H1 (cell line): ENCODE data around the gene SH3BP5. TPM values are rescaled to one million over a fixed set of nuclear protein-coding genes. Genes with fewer than 3 reads are reported as not detected.

Source experiments
- CBX5 ChIP-seq: fragments of 300-800, 300-1000 bp; sonication (generic); IDR thresholded peaks from 2 replicates; pipeline ENCODE4 v1.7.1; 2016; ENCODE audit warnings: antibody characterized with exemption, low read length, low read depth
- SP4 ChIP-seq: IDR thresholded peaks from 2 replicates; pipeline ENCODE4 v1.6.1; 2012; ENCODE audit warnings: low read length, inconsistent platforms
- TBP ChIP-seq: IDR thresholded peaks from 2 replicates; pipeline ENCODE4 v1.6.1; 2011; ENCODE audit warnings: low read depth, low read length, improper control_type of control experiment
- polyA plus RNA-seq, 7 experiments: library from polyadenylated mRNA; depleted of rRNA in 3 of 7; stranded (reverse) in 5 of 7; unstranded in 2 of 7; fragments of >200 nt in 5 of 7; fragments of 200-250 nt in 2 of 7; gene quantifications; 1 replicate in 5 of 7; 2 replicates in 1 of 7; 4 replicates in 1 of 7; pipeline versions ENCODE4 v1.2.1 to v1.2.3, GENCODE V29; 2011 to 2013; ENCODE audit warnings: missing spikeins in 2 of 7, mixed read lengths in 2 of 7
- total RNA-seq: library from RNA; stranded (reverse); fragmentation: NEBNext Ultra II Directional; extraction: Animal tissue kit (Norgen Biotek cat#: 25700); gene quantifications from 2 replicates; pipeline ENCODE4 v1.2.1, GENCODE V29; 2021

SH3BP5 gene
- total and polyA plus RNA-seq, 2 of the 8 experiments (the other 6 are each of a cell fraction or from before 2014, with no cell fraction given), result 7.1 to 9.7 TPM

GRCh38 chr3:15298504-15298903 is 33.9 kb downstream of the SH3BP5 start (continued):
- TF ChIP-seq SP4, result no peak
- TF ChIP-seq CBX5, result no peak
- TF ChIP-seq TBP, result no peak
